ENCODE results near the gene PCGF3.
"Not testable (repeated sequence)": the region's sequence is repeated elsewhere in the genome, so short reads cannot be mapped to it uniquely, and the experiment has no call there.

PCGF3 gene

DNA sequence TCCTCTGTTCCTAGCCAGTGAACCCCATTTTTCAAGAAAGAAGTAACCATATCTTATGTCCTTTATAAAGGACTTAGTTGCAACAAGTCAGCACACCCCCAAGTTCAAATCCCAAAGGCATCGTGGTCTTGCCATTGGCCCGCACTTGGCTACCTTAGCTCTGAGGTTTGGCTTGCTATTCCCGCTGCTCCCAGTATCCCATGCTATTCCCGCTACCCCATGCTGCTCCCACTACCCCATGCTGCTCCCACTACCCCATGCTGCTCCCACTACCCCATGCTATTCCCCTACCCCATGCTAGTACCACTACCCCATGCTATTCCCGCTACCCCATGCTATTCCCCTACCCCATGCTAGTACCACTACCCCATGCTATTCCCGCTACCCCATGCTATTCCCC lies 37.4 kb upstream of the PCGF3 start:
- Histone ChIP-seq H3K36me3 (ENCODE audit: control insufficient read depth in 5 of 5, insufficient read depth in 5 of 5, low read length in 5 of 5) (peaks cover 0 to 22% (median 19%) of the 10 kb centered on the region in 5 donors), H3K4me1 (ENCODE audit: control insufficient read depth in 5 of 5, insufficient read depth in 5 of 5, low read length in 5 of 5) (peaks cover 0 to 13% (median 12%) of the 10 kb centered on the region in 5 donors), H3K27me3 (ENCODE audit: control insufficient read depth in 5 of 5, insufficient read depth in 4 of 5, low read length in 5 of 5) (peaks cover 2 to 24% (median 11%) of the 10 kb centered on the region in 5 donors)
- not testable (repeated sequence) for H3K9ac ChIP-seq (ENCODE audit: low read length in 5 of 5); H3K27ac ChIP-seq (ENCODE audit: low read depth, low read length); H3K9me3 ChIP-seq (ENCODE audit: control insufficient read depth in 5 of 5, low read length in 5 of 5); H3K4me3 ChIP-seq (ENCODE audit: low read depth in 1 of 5, low read length in 5 of 5)

GRCh38 chr4:669806-670559 lies 35.6 kb upstream of the PCGF3 start:
- not testable (repeated sequence) for H3K9ac ChIP-seq (ENCODE audit: low read length in 5 of 5); H3K27ac ChIP-seq (ENCODE audit: low read depth, low read length); H3K9me3 ChIP-seq (ENCODE audit: control insufficient read depth in 5 of 5, low read length in 5 of 5); H3K4me3 ChIP-seq (ENCODE audit: low read depth in 1 of 5, low read length in 5 of 5)
- Histone ChIP-seq H3K27me3 (ENCODE audit: control insufficient read depth in 5 of 5, insufficient read depth in 4 of 5, low read length in 5 of 5) (peaks cover 0 to 14% (median 7%) of the 10 kb centered on the region in 5 donors), H3K36me3 (ENCODE audit: control insufficient read depth in 5 of 5, insufficient read depth in 5 of 5, low read length in 5 of 5) (peaks cover 0 to 22% (median 19%) of the 10 kb centered on the region in 5 donors), H3K4me1 (ENCODE audit: control insufficient read depth in 5 of 5, insufficient read depth in 5 of 5, low read length in 5 of 5) (peaks cover 2 to 16% (median 10%) of the 10 kb centered on the region in 5 donors)

DNA sequence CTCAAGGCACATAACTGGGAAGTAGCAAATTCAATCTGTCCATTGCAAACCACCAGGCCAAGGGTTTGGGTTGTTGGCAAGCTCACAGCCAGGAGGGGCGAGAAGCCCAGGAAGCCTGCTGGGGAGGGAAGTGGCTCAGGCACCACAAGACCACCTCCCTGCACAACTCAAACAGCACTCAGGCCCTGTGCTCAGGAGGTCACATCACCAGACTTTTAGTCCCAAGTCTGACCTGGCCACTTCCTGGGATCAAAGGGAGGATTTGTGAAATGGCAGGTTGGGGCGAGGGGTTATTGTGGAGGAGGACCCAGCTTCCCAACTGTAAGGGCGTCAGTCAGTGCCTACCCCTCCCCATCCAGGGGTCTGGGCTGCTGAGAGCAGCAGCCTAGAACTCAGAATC lies 33.9 kb upstream of the PCGF3 start:
- peaks cover 2 to 24% (median 20%) of the 10 kb centered on the region in 5 donors for H3K4me1 ChIP-seq (ENCODE audit: control insufficient read depth in 5 of 5, insufficient read depth in 5 of 5, low read length in 5 of 5)
- H3K36me3 ChIP-seq (ENCODE audit: control insufficient read depth in 5 of 5, insufficient read depth in 5 of 5, low read length in 5 of 5), result peaks cover 0 to 22% (median 19%) of the 10 kb centered on the region in 5 donors
- H3K9me3 ChIP-seq (ENCODE audit: control insufficient read depth in 5 of 5, low read length in 5 of 5), result no peaks in the 10 kb centered on the region
- no peak overlapping the region for H3K4me3 ChIP-seq (ENCODE audit: low read depth in 1 of 5, low read length in 5 of 5)
- H3K27me3 ChIP-seq (ENCODE audit: control insufficient read depth in 5 of 5, insufficient read depth in 4 of 5, low read length in 5 of 5), result peaks cover 0 to 2% (median 0%) of the 10 kb centered on the region in 5 donors
- no peak overlapping the region for H3K27ac ChIP-seq (ENCODE audit: low read depth, low read length)
- no peak overlapping the region for H3K9ac ChIP-seq (ENCODE audit: low read length in 5 of 5)

- no peaks in the 10 kb centered on the region for H3K9me3 ChIP-seq (ENCODE audit: control insufficient read depth in 5 of 5, low read length in 5 of 5)
- H3K9ac ChIP-seq (ENCODE audit: low read length in 5 of 5), result peak overlapping the region; percentile 16 to 90 (median 71)
- peaks cover 3 to 29% (median 25%) of the 10 kb centered on the region in 5 donors for H3K4me1 ChIP-seq (ENCODE audit: control insufficient read depth in 5 of 5, insufficient read depth in 5 of 5, low read length in 5 of 5)
- no peaks in the 10 kb centered on the region for H3K27me3 ChIP-seq (ENCODE audit: control insufficient read depth in 5 of 5, insufficient read depth in 4 of 5, low read length in 5 of 5)
- peaks cover 0 to 22% (median 19%) of the 10 kb centered on the region in 5 donors for H3K36me3 ChIP-seq (ENCODE audit: control insufficient read depth in 5 of 5, insufficient read depth in 5 of 5, low read length in 5 of 5)
- H3K27ac ChIP-seq (ENCODE audit: low read depth, low read length), result peak overlapping the region; percentile 30
- H3K4me3 ChIP-seq (ENCODE audit: low read depth in 1 of 5, low read length in 5 of 5), result peak overlapping the region; percentile 48 to 92 (median 72)
Observed at GRCh38 chr4:673349-674091, 32.1 kb upstream of the PCGF3 start.

- Histone ChIP-seq H3K4me1 (ENCODE audit: control insufficient read depth in 5 of 5, insufficient read depth in 5 of 5, low read length in 5 of 5) (peaks cover 3 to 29% (median 25%) of the 10 kb centered on the region in 5 donors), H3K27me3 (ENCODE audit: control insufficient read depth in 5 of 5, insufficient read depth in 4 of 5, low read length in 5 of 5) (no peaks in the 10 kb centered on the region)
Observed at GRCh38 chr4:674172-675035, 31.2 kb upstream of the PCGF3 start, which contains the start of the genes ATP5ME and MYL5. ATP5ME (minus strand) TSS chr4:674276; CDS start chr4:674247, 29 bp downstream. MYL5 (plus strand) TSS chr4:674542; CDS start chr4:678027, 3,485 bp downstream.

GRCh38 chr4:675036-675882 lies 30.4 kb upstream of the PCGF3 start:
- peak overlapping the region; percentile 97 for H3K27ac ChIP-seq (ENCODE audit: low read depth, low read length)
- H3K4me1 ChIP-seq (ENCODE audit: control insufficient read depth in 5 of 5, insufficient read depth in 5 of 5, low read length in 5 of 5), result peaks cover 3 to 33% (median 26%) of the 10 kb centered on the region in 5 donors
- H3K4me3 ChIP-seq (ENCODE audit: low read depth in 1 of 5, low read length in 5 of 5), result peak overlapping the region in 4 of 5 donors; percentile 76 to 92 (median 84)
- H3K27me3 ChIP-seq (ENCODE audit: control insufficient read depth in 5 of 5, insufficient read depth in 4 of 5, low read length in 5 of 5), result no peaks in the 10 kb centered on the region
- H3K36me3 ChIP-seq (ENCODE audit: control insufficient read depth in 5 of 5, insufficient read depth in 5 of 5, low read length in 5 of 5), result peaks cover 0 to 22% (median 19%) of the 10 kb centered on the region in 5 donors
- no peaks in the 10 kb centered on the region for H3K9me3 ChIP-seq (ENCODE audit: control insufficient read depth in 5 of 5, low read length in 5 of 5)
- H3K9ac ChIP-seq (ENCODE audit: low read length in 5 of 5), result peak overlapping the region; percentile 63 to 100 (median 99)

More at GRCh38 chr4:674172-675035, 31.2 kb upstream of the PCGF3 start, which contains the start of the genes ATP5ME and MYL5:
- peaks cover 0 to 22% (median 19%) of the 10 kb centered on the region in 5 donors for H3K36me3 ChIP-seq (ENCODE audit: control insufficient read depth in 5 of 5, insufficient read depth in 5 of 5, low read length in 5 of 5)
- H3K27ac ChIP-seq (ENCODE audit: low read depth, low read length), result peak within 1 kb of the TSS; percentile 97
- H3K4me3 ChIP-seq (ENCODE audit: low read depth in 1 of 5, low read length in 5 of 5), result peak within 1 kb of the TSS; percentile 63 to 92 (median 82)
- H3K9ac ChIP-seq (ENCODE audit: low read length in 5 of 5), result peak within 1 kb of the TSS; percentile 63 to 100 (median 99)
- no peaks in the 10 kb centered on the region for H3K9me3 ChIP-seq (ENCODE audit: control insufficient read depth in 5 of 5, low read length in 5 of 5)

DNA sequence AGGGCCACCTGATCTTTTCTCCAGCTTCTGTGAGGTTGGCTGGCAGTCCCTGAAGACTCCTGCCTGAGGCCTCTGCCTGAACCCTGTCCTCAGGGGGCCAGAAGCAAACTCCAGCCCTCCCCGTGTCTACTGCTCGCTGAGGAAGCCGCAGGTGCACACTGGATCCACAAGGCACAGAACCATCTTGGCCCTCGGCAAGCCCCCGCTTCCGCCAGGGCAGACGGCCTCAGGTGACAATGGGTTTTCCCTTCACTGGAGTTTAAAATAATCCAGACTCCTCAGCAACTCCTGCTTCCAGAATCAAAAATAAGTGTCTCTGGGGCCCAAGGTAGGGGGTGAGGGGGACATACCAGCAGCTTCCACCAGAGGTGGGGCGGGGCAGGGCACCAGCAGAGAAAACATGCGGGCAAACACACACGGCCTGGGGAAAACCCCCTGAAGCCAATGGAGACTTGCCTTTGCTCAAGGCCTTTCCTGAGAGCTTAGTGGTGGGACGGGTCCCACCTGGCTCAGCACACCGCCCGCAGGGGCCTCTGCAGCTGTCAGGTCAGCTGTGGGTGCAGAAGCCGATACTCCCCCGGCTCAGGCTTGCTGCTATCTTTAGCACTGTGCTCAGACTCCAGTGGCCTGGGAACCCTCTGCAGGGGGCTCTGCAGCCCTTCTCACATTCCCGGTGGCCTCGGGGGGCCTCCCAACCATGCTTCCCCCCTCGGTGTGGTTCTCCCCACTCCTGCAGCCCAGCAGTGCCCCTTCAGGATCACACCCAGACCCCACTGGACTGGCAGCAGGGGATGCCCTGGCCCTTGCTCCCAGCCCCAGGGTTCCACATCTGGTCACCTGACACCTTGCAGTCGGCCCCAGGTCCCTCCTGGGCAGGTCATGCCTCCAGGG lies 29.4 kb upstream of the PCGF3 start:
- H3K27ac ChIP-seq (ENCODE audit: low read depth, low read length), result no peak overlapping the region
- H3K9me3 ChIP-seq (ENCODE audit: control insufficient read depth in 5 of 5, low read length in 5 of 5), result no peaks in the 10 kb centered on the region
- no peak overlapping the region for H3K4me3 ChIP-seq (ENCODE audit: low read depth in 1 of 5, low read length in 5 of 5)
- no peak overlapping the region for H3K9ac ChIP-seq (ENCODE audit: low read length in 5 of 5)
- no peaks in the 10 kb centered on the region for H3K27me3 ChIP-seq (ENCODE audit: control insufficient read depth in 5 of 5, insufficient read depth in 4 of 5, low read length in 5 of 5)
- H3K36me3 ChIP-seq (ENCODE audit: control insufficient read depth in 5 of 5, insufficient read depth in 5 of 5, low read length in 5 of 5), result peaks cover 0 to 15% (median 12%) of the 10 kb centered on the region in 5 donors
- H3K4me1 ChIP-seq (ENCODE audit: control insufficient read depth in 5 of 5, insufficient read depth in 5 of 5, low read length in 5 of 5), result peaks cover 3 to 42% (median 35%) of the 10 kb centered on the region in 5 donors

- no peaks in the 10 kb centered on the region for H3K27me3 ChIP-seq (ENCODE audit: control insufficient read depth in 5 of 5, insufficient read depth in 4 of 5, low read length in 5 of 5)
- no peak overlapping the region for H3K4me3 ChIP-seq (ENCODE audit: low read depth in 1 of 5, low read length in 5 of 5)
- no peak overlapping the region for H3K27ac ChIP-seq (ENCODE audit: low read depth, low read length)
- H3K9me3 ChIP-seq (ENCODE audit: control insufficient read depth in 5 of 5, low read length in 5 of 5), result no peaks in the 10 kb centered on the region
- peaks cover 3 to 45% (median 35%) of the 10 kb centered on the region in 5 donors for H3K4me1 ChIP-seq (ENCODE audit: control insufficient read depth in 5 of 5, insufficient read depth in 5 of 5, low read length in 5 of 5)
- no peak overlapping the region for H3K9ac ChIP-seq (ENCODE audit: low read length in 5 of 5)
- peaks cover 0 to 8% (median 6%) of the 10 kb centered on the region in 5 donors for H3K36me3 ChIP-seq (ENCODE audit: control insufficient read depth in 5 of 5, insufficient read depth in 5 of 5, low read length in 5 of 5)
Observed at GRCh38 chr4:676871-677235, 28.8 kb upstream of the PCGF3 start.

All from subcutaneous abdominal adipose tissue (tissue), 5 donors.